ENCODE data around the gene CSHL1.

Gene CSHL1

GRCh38 chr17:63911041-63911635 is at the start of gene CSHL1:
Gene CSHL1 (minus strand): TSS chr17:63911258. CDS start chr17:63911196, 62 bp downstream.
- no peak within 1 kb of the TSS for H3K4me3 Mint-ChIP-seq
- peaks cover 18% of the 10 kb centered on the region for H3K4me1 Mint-ChIP-seq
- H3K9me3 Mint-ChIP-seq, result no peaks in the 10 kb centered on the region
- ATAC-seq (ENCODE audit: low read depth), result no peak
- H3K36me3 Mint-ChIP-seq, result no peaks in the 10 kb centered on the region
- no peak within 1 kb of the TSS for H3K27ac Mint-ChIP-seq
- peaks cover 4% of the 10 kb centered on the region for H3K27me3 Mint-ChIP-seq
- no peak for DNase-seq (ENCODE audit: low spot score in 2 of 2)

- no peak for ATAC-seq (ENCODE audit: low read depth)
- H3K9me3 Mint-ChIP-seq, result no peaks in the 10 kb centered on the region
- DNase-seq (ENCODE audit: low spot score in 2 of 2), result no peak
- no peak overlapping the region for H3K4me3 Mint-ChIP-seq
- H3K4me1 Mint-ChIP-seq, result peaks cover 22% of the 10 kb centered on the region
- no peaks in the 10 kb centered on the region for H3K36me3 Mint-ChIP-seq
- no peak overlapping the region for H3K27ac Mint-ChIP-seq
- H3K27me3 Mint-ChIP-seq, result no peaks in the 10 kb centered on the region
Observed at GRCh38 chr17:63960430-63960829, 49.4 kb upstream of the CSHL1 start.

GRCh38 chr17:63960006-63960405 is 48.9 kb upstream of the CSHL1 start:
- H3K27me3 Mint-ChIP-seq, result no peaks in the 10 kb centered on the region
- DNase-seq (ENCODE audit: low spot score in 2 of 2) (no peak), ATAC-seq (ENCODE audit: low read depth) (no peak)
- H3K27ac Mint-ChIP-seq, result no peak overlapping the region
- no peak overlapping the region for H3K4me3 Mint-ChIP-seq
- H3K36me3 Mint-ChIP-seq, result no peaks in the 10 kb centered on the region
- H3K4me1 Mint-ChIP-seq, result peaks cover 23% of the 10 kb centered on the region
- no peaks in the 10 kb centered on the region for H3K9me3 Mint-ChIP-seq

- DNase-seq (ENCODE audit: low spot score in 2 of 2), result no peak
- Mint-ChIP-seq H3K4me3 (no peak overlapping the region), H3K27ac (no peak overlapping the region), H3K36me3 (no peaks in the 10 kb centered on the region), H3K27me3 (no peaks in the 10 kb centered on the region), H3K4me1 (peaks cover 26% of the 10 kb centered on the region), H3K9me3 (no peaks in the 10 kb centered on the region)
- no peak for ATAC-seq (ENCODE audit: low read depth)
Observed at GRCh38 chr17:63956296-63956920, 45.4 kb upstream of the CSHL1 start.

GRCh38 chr17:63955791-63956190 is 44.7 kb upstream of the CSHL1 start:
- no peaks in the 10 kb centered on the region for H3K27me3 Mint-ChIP-seq
- ATAC-seq (ENCODE audit: low read depth), result no peak
- H3K36me3 Mint-ChIP-seq, result no peaks in the 10 kb centered on the region
- no peak overlapping the region for H3K4me3 Mint-ChIP-seq
- H3K4me1 Mint-ChIP-seq, result peaks cover 25% of the 10 kb centered on the region
- no peak for DNase-seq (ENCODE audit: low spot score in 2 of 2)
- H3K27ac Mint-ChIP-seq, result peak overlapping the region; percentile 92
- H3K9me3 Mint-ChIP-seq, result no peaks in the 10 kb centered on the region

- Mint-ChIP-seq H3K27me3 (no peaks in the 10 kb centered on the region), H3K4me1 (peaks cover 25% of the 10 kb centered on the region), H3K27ac (peak overlapping the region; percentile 92), H3K36me3 (no peaks in the 10 kb centered on the region), H3K9me3 (no peaks in the 10 kb centered on the region), H3K4me3 (no peak overlapping the region)
- ATAC-seq (ENCODE audit: low read depth), result no peak
- DNase-seq (ENCODE audit: low spot score in 2 of 2), result no peak
Observed at GRCh38 chr17:63955232-63955631, 44.2 kb upstream of the CSHL1 start.

- Mint-ChIP-seq H3K4me1 (peaks cover 23% of the 10 kb centered on the region), H3K9me3 (no peaks in the 10 kb centered on the region), H3K4me3 (peak overlapping the region; percentile 81), H3K36me3 (no peaks in the 10 kb centered on the region), H3K27ac (peak overlapping the region; percentile 92), H3K27me3 (no peaks in the 10 kb centered on the region)
- ATAC-seq (ENCODE audit: low read depth) (peak; percentile 87), DNase-seq (ENCODE audit: low spot score in 2 of 2) (peak; percentile 57 to 60)
Observed at GRCh38 chr17:63954402-63955063, 43.5 kb upstream of the CSHL1 start.

- Mint-ChIP-seq H3K36me3 (no peaks in the 10 kb centered on the region), H3K27me3 (no peaks in the 10 kb centered on the region), H3K4me1 (peaks cover 31% of the 10 kb centered on the region), H3K9me3 (no peaks in the 10 kb centered on the region), H3K4me3 (no peak overlapping the region), H3K27ac (peak overlapping the region; percentile 23)
- peak; percentile 67 to 71 for DNase-seq (ENCODE audit: low spot score in 2 of 2)
- ATAC-seq (ENCODE audit: low read depth), result peak; percentile 16
Observed at GRCh38 chr17:63950940-63951907, 40.2 kb upstream of the CSHL1 start.

- Mint-ChIP-seq H3K4me3 (no peak overlapping the region), H3K27ac (no peak overlapping the region), H3K36me3 (no peaks in the 10 kb centered on the region), H3K27me3 (no peaks in the 10 kb centered on the region), H3K4me1 (peaks cover 37% of the 10 kb centered on the region), H3K9me3 (no peaks in the 10 kb centered on the region)
- ATAC-seq (ENCODE audit: low read depth) (no peak), DNase-seq (ENCODE audit: low spot score in 2 of 2) (no peak)
Observed at GRCh38 chr17:63949576-63950250, 38.7 kb upstream of the CSHL1 start.

- DNase-seq (ENCODE audit: low spot score in 2 of 2) (no peak), ATAC-seq (ENCODE audit: low read depth) (no peak)
- no peak overlapping the region for H3K27ac Mint-ChIP-seq
- H3K4me3 Mint-ChIP-seq, result no peak overlapping the region
- peaks cover 29% of the 10 kb centered on the region for H3K4me1 Mint-ChIP-seq
- H3K27me3 Mint-ChIP-seq, result no peaks in the 10 kb centered on the region
- H3K36me3 Mint-ChIP-seq, result no peaks in the 10 kb centered on the region
- no peaks in the 10 kb centered on the region for H3K9me3 Mint-ChIP-seq
Observed at GRCh38 chr17:63948521-63948920, 37.5 kb upstream of the CSHL1 start.

GRCh38 chr17:63947711-63948330 is 36.8 kb upstream of the CSHL1 start:
- H3K36me3 Mint-ChIP-seq, result peaks cover 2% of the 10 kb centered on the region
- peaks cover 32% of the 10 kb centered on the region for H3K4me1 Mint-ChIP-seq
- DNase-seq (ENCODE audit: low spot score in 2 of 2) (no peak), ATAC-seq (ENCODE audit: low read depth) (no peak)
- no peaks in the 10 kb centered on the region for H3K9me3 Mint-ChIP-seq
- H3K4me3 Mint-ChIP-seq, result no peak overlapping the region
- no peak overlapping the region for H3K27ac Mint-ChIP-seq
- no peaks in the 10 kb centered on the region for H3K27me3 Mint-ChIP-seq

- no peaks in the 10 kb centered on the region for H3K9me3 Mint-ChIP-seq
- H3K27me3 Mint-ChIP-seq, result no peaks in the 10 kb centered on the region
- peak; percentile 74 to 76 for DNase-seq (ENCODE audit: low spot score in 2 of 2)
- ATAC-seq (ENCODE audit: low read depth), result peak; percentile 76
- H3K4me3 Mint-ChIP-seq, result peak overlapping the region; percentile 89
- peaks cover 37% of the 10 kb centered on the region for H3K4me1 Mint-ChIP-seq
- peaks cover 2% of the 10 kb centered on the region for H3K36me3 Mint-ChIP-seq
- peak overlapping the region; percentile 88 for H3K27ac Mint-ChIP-seq
Observed at GRCh38 chr17:63946440-63947363, 35.6 kb upstream of the CSHL1 start.
